ENCODE measurements around the gene SOX30. TPM values are rescaled to one million over a fixed set of nuclear protein-coding genes. Genes with fewer than 3 reads are reported as not detected.
A peak's percentile ranks its signal among the peaks of the same experiment; 100 is the strongest.

The SOX30 gene
- total RNA-seq, 1 experiment from 2014 or later, result 0.12 TPM

- peak; percentile 90 for DNase-seq (ENCODE audit: low read depth)
Observed at GRCh38 chr5:157607371-157608161, 44.7 kb downstream of the SOX30 start.

- no peak for DNase-seq (ENCODE audit: low read depth)
Observed at GRCh38 chr5:157606046-157606445, 46.2 kb downstream of the SOX30 start.

GRCh38 chr5:157603333-157604190, 48.7 kb downstream of the SOX30 start:
- peak; percentile 96 for DNase-seq (ENCODE audit: low read depth)

GRCh38 chr5:157602505-157602904, 49.7 kb downstream of the SOX30 start:
- peak; percentile 79 for DNase-seq (ENCODE audit: low read depth)

GRCh38 chr5:157600252-157600651, 52.0 kb downstream of the SOX30 start:
- DNase-seq (ENCODE audit: low read depth), result peak; percentile 16

GRCh38 chr5:157599565-157599964, 52.7 kb downstream of the SOX30 start:
- DNase-seq (ENCODE audit: low read depth), result no peak

- DNase-seq (ENCODE audit: low read depth), result no peak
Observed at GRCh38 chr5:157598350-157598936, 53.8 kb downstream of the SOX30 start.

GRCh38 chr5:157597277-157597676, 55.0 kb downstream of the SOX30 start:
- DNase-seq (ENCODE audit: low read depth), result no peak

- DNase-seq (ENCODE audit: low read depth), result no peak
Observed at GRCh38 chr5:157596487-157596886, 55.8 kb downstream of the SOX30 start.

- no peak for DNase-seq (ENCODE audit: low read depth)
Observed at GRCh38 chr5:157594675-157595459, 57.4 kb downstream of the SOX30 start.

- DNase-seq (ENCODE audit: low read depth), result no peak
Observed at GRCh38 chr5:157594257-157594656, 58.0 kb downstream of the SOX30 start.

GRCh38 chr5:157593052-157593757, 59.0 kb downstream of the SOX30 start:
- DNase-seq (ENCODE audit: low read depth), result no peak

GRCh38 chr5:157592594-157592993, 59.6 kb downstream of the SOX30 start:
- DNase-seq (ENCODE audit: low read depth), result no peak

GRCh38 chr5:157590478-157590877, 61.8 kb downstream of the SOX30 start:
- DNase-seq (ENCODE audit: low read depth), result no peak

GRCh38 chr5:157584628-157585027, 67.6 kb downstream of the SOX30 start:
- no peak for DNase-seq (ENCODE audit: low read depth)

- no peak for DNase-seq (ENCODE audit: low read depth)
Observed at GRCh38 chr5:157582731-157583620, 69.3 kb downstream of the SOX30 start.

- DNase-seq (ENCODE audit: low read depth), result no peak
Observed at GRCh38 chr5:157581901-157582300, 70.3 kb downstream of the SOX30 start.

- DNase-seq (ENCODE audit: low read depth), result no peak
Observed at GRCh38 chr5:157578079-157578780, 74.0 kb downstream of the SOX30 start.

- DNase-seq (ENCODE audit: low read depth), result no peak
Observed at GRCh38 chr5:157576678-157577077, 75.6 kb downstream of the SOX30 start.

All from M059J (cell line).